A549 (cell line): ENCODE results near the gene KLHDC8A. TPM values are rescaled to one million over a fixed set of nuclear protein-coding genes. Genes with fewer than 3 reads are reported as not detected.

ENCODE experiments used
- ATAC-seq, 2 experiments: fragments of 200-7000 bp in 1 of 2; fragments of >200 bp in 1 of 2; cut with Nextera tagmentation in 1 of 2; cut with Tn5 transposase in 1 of 2; 3 replicates each; pipeline versions ENCODE4 v1.8.0 to v1.9.1; 2018 to 2020; ENCODE audit warnings: mild to moderate bottlenecking in 1 of 2, moderate library complexity in 1 of 2
- CTCF ChIA-PET: fragments of 300-600 bp; sonication (Branson Sonifier 250); formaldehyde crosslinking; extraction: SDS; loops from one replicate; lab custom pipeline; 2021; ENCODE audit warnings: antibody characterized with exemption, inconsistent platforms; lab: Yijun Ruan, JAX
- POLR2A ChIA-PET: fragments of 350-600 bp; formaldehyde crosslinking; extraction: SDS; loops from one replicate; lab custom pipeline; 2021; ENCODE audit warnings: antibody characterized with exemption, inconsistent platforms; lab: Yijun Ruan, JAX
- DNase-seq, 2 experiments: peaks; one replicate each; pipeline versions ENCODE4 v3.0.0 to v3.0.0-alpha.2; 2011 to 2016; ENCODE audit warnings: low read depth in 1 of 2, low spot score in 1 of 2
- FAIRE-seq: peaks from 2 replicates; lab custom pipeline; 2011; peaks lifted over from hg19 to GRCh38; lab: Jason Lieb, UNC
- H3K27ac ChIP-seq, 2 experiments: fragments of >200 bp; sonication (Bioruptor Twin); formaldehyde crosslinking; 3 replicates each; pipeline ENCODE4 v1.5.1; 2016 to 2017
- H3K4me1 ChIP-seq: fragments of >200 bp; sonication (Bioruptor Twin); formaldehyde crosslinking; 3 replicates; pipeline ENCODE4 v1.6.1; 2016
- H3K4me2 ChIP-seq: fragments of >200 bp; sonication (Bioruptor Twin); formaldehyde crosslinking; 3 replicates; pipeline ENCODE4 v1.6.1; 2016
- H3K4me3 ChIP-seq: fragments of >200 bp; sonication (Bioruptor Twin); formaldehyde crosslinking; 3 replicates; pipeline ENCODE4 v1.5.1; 2016
- H3K9me3 ChIP-seq: fragments of >200 bp; sonication (Bioruptor Twin); formaldehyde crosslinking; 3 replicates; pipeline ENCODE4 v1.6.1; 2016
- ATOH8 ChIP-seq: fragments of 250-450 bp; sonication (Bioruptor Pico); IDR thresholded peaks from 2 replicates; pipeline ENCODE4 v1.5.0; 2020; ENCODE audit warnings: low read depth, mild to moderate bottlenecking, moderate library complexity
- BCL3 ChIP-seq: fragments of >200 bp; sonication (Bioruptor Twin); formaldehyde crosslinking; IDR thresholded peaks from 3 replicates; pipeline ENCODE4 v1.6.1; 2016
- CBX8 ChIP-seq: fragments of 200-600 bp; sonication (generic); IDR thresholded peaks from 2 replicates; pipeline ENCODE4 v1.6.1; 2016
- CEBPB ChIP-seq, 2 experiments: fragments of >200 bp in 1 of 2; sonication (Bioruptor Twin) in 1 of 2; formaldehyde crosslinking in 1 of 2; IDR thresholded peaks; 2 replicates each; pipeline ENCODE4 v1.6.1; 2012 to 2016
- E2F6 ChIP-seq: IDR thresholded peaks from 2 replicates; pipeline ENCODE4 v1.6.1; 2012; ENCODE audit warnings: low read depth, borderline replicate concordance
- ELK1 ChIP-seq: fragments of 150-350 bp; IDR thresholded peaks from 2 replicates; pipeline ENCODE4 v1.6.1; 2014; ENCODE audit warnings: low read depth, mild to moderate bottlenecking, low read length
- FOSB ChIP-seq: fragments of 250-450 bp; sonication (Bioruptor Pico); IDR thresholded peaks from 2 replicates; pipeline ENCODE4 v1.5.0; 2020; ENCODE audit warnings: mild to moderate bottlenecking, moderate library complexity
- FOXS1 ChIP-seq: fragments of 250-450 bp; sonication (Bioruptor Pico); IDR thresholded peaks from 2 replicates; pipeline ENCODE4 v1.5.0; 2020; ENCODE audit warnings: mild to moderate bottlenecking, moderate library complexity
- GATA3 ChIP-seq: IDR thresholded peaks from 2 replicates; pipeline ENCODE4 v1.6.1; 2012; ENCODE audit warnings: borderline replicate concordance
- HES2 ChIP-seq: fragments of >200 bp; sonication (Bioruptor Twin); formaldehyde crosslinking; IDR thresholded peaks from 2 replicates; pipeline ENCODE4 v1.6.1; 2016
- HEYL ChIP-seq: fragments of 250-450 bp; sonication (Bioruptor Pico); IDR thresholded peaks from 2 replicates; pipeline ENCODE4 v1.8.0; 2021; ENCODE audit warnings: mild to moderate bottlenecking, moderate library complexity
- HOXA7 ChIP-seq: fragments of 250-450 bp; sonication (Bioruptor Pico); IDR thresholded peaks from 2 replicates; pipeline ENCODE4 v1.5.0; 2020; ENCODE audit warnings: mild to moderate bottlenecking, moderate library complexity
- HOXB13 ChIP-seq: fragments of 250-450 bp; sonication (Bioruptor Pico); IDR thresholded peaks from 2 replicates; pipeline ENCODE4 v1.5.0; 2020; ENCODE audit warnings: low read depth, mild to moderate bottlenecking, moderate library complexity
- KDM1A ChIP-seq: fragments of 200-600 bp; sonication (generic); IDR thresholded peaks from 2 replicates; pipeline ENCODE4 v1.6.1; 2016; ENCODE audit warnings: low read depth, mild to moderate bottlenecking
- MAFK ChIP-seq: fragments of 450-650 bp; IDR thresholded peaks from 2 replicates; pipeline ENCODE4 v1.6.1; 2014; ENCODE audit not compliant: partially characterized antibody
- MAZ ChIP-seq: fragments of 150-350 bp; IDR thresholded peaks from 2 replicates; pipeline ENCODE4 v1.6.1; 2014; ENCODE audit warnings: antibody characterized with exemption, low read depth, low read length, borderline replicate concordance
- MYC ChIP-seq: IDR thresholded peaks from 2 replicates; pipeline ENCODE4 v1.6.1; 2012; ENCODE audit warnings: mild to moderate bottlenecking, inconsistent platforms, low read length, improper control_type of control experiment, borderline replicate concordance
- NFE2L2 ChIP-seq: fragments of 150-350 bp; conservative IDR thresholded peaks from 2 replicates; pipeline ENCODE4 v1.6.1; 2014; ENCODE audit warnings: low read length
- NR3C1 ChIP-seq: fragments of >200 bp; sonication (Bioruptor Twin); formaldehyde crosslinking; IDR thresholded peaks from 3 replicates; pipeline ENCODE4 v1.6.1; 2017
- PBX3 ChIP-seq: IDR thresholded peaks from 2 replicates; pipeline ENCODE4 v1.6.1; 2012
- RAD21 ChIP-seq, 2 experiments: fragments of >200 bp in 1 of 2; sonication (Bioruptor Twin) in 1 of 2; formaldehyde crosslinking in 1 of 2; IDR thresholded peaks in 1 of 2; conservative IDR thresholded peaks in 1 of 2; 2 replicates in 1 of 2; 3 replicates in 1 of 2; pipeline ENCODE4 v1.6.1; 2012 to 2018; ENCODE audit warnings: inconsistent platforms in 1 of 2
- REST ChIP-seq: fragments of 200-600 bp; sonication (generic); IDR thresholded peaks from 2 replicates; pipeline ENCODE4 v1.6.1; 2016; ENCODE audit warnings: antibody characterized with exemption, mild to moderate bottlenecking, moderate library complexity
- RFX5 ChIP-seq: fragments of 450-650 bp; IDR thresholded peaks from 2 replicates; pipeline ENCODE4 v1.7.1; 2014; ENCODE audit warnings: antibody characterized with exemption, mild to moderate bottlenecking, moderate library complexity
- RNF2 ChIP-seq: fragments of 200-600 bp; sonication (generic); IDR thresholded peaks from 2 replicates; pipeline ENCODE4 v1.6.1; 2016; ENCODE audit warnings: low read depth, mild to moderate bottlenecking, antibody characterized with exemption, moderate library complexity, borderline replicate concordance
- SMC3 ChIP-seq: fragments of >200 bp; sonication (Bioruptor Twin); formaldehyde crosslinking; IDR thresholded peaks from 3 replicates; pipeline ENCODE4 v1.6.1; 2018; ENCODE audit warnings: inconsistent platforms
- ZC3H11A ChIP-seq: fragments of 450-650 bp; IDR thresholded peaks from 2 replicates; pipeline ENCODE4 v1.6.1; 2014; ENCODE audit warnings: antibody characterized with exemption, mild to moderate bottlenecking
- ZFP36 ChIP-seq: fragments of 450-650 bp; IDR thresholded peaks from 2 replicates; pipeline ENCODE4 v1.6.1; 2014; ENCODE audit warnings: borderline replicate concordance; ENCODE audit not compliant: partially characterized antibody
- WGBS: methylation state at CpG from one replicate; pipeline ENCODE4 v1.1.6; 2017; ENCODE audit errors: missing lambda C conversion rate; 5-methylcytosine and 5-hydroxymethylcytosine counted together
- polyA plus RNA-seq, 4 experiments: library from polyadenylated mRNA; depleted of rRNA in 3 of 4; stranded (reverse); fragments of >200 nt; fragmentation: RNase III in 1 of 4; extraction: RNeasy Plus Mini Kit Qiagen cat#74134 plus additional on column Dnase treatment in 1 of 4; gene quantifications; 2 replicates in 3 of 4; 3 replicates in 1 of 4; pipeline ENCODE4 v1.2.3, GENCODE V29; 2011 to 2017

The KLHDC8A gene
- polyA plus RNA-seq, 2 of the 4 experiments (the other 2 are of a cell fraction), result 0.34 to 0.40 TPM

- TF ChIP-seq MAZ, result no peak
Observed at GRCh38 chr1:205301842-205302588, 54.7 kb downstream of the KLHDC8A start (continued).

- DNase-seq (peak in 1 of 2 experiments; percentile 96), ATAC-seq (peak; percentile 53 to 54), FAIRE-seq (no peak)
- Histone ChIP-seq H3K4me2 (peak overlapping the region; percentile 68), H3K27ac (peak overlapping the region; percentile 98 to 99), H3K4me3 (peak overlapping the region; percentile 8; the same call in 1 of the 3 replicates), H3K9me3 (no peaks in the 10 kb centered on the region), H3K4me1 (peaks cover 94% of the 10 kb centered on the region)
- WGBS, result under 1% methylated on average over 10 of the region's 14 CpGs
- POLR2A ChIA-PET, result interaction anchor here (0.5 to 5.4 kb wide), 11 partner anchors 9 to 29 kb away, joined by 3 to 49 read pairs (median 11); partner anchors contain the start of gene NUAK2
- CTCF ChIA-PET, result interaction anchor here (1.3 to 89.2 kb wide), 3 partner anchors 12 to 184 kb away, joined by 3 to 3627 read pairs (median 3627); partner anchors contain the start of genes KLHDC8A and NUAK2
- TF ChIP-seq NFE2L2 (no peak), REST (no peak; the same call in 1 of the 2 replicates), KDM1A (no peak), GATA3 (peak; percentile 99), MYC (no peak), CBX8 (no peak), FOXS1 (no peak), HES2 (peak; percentile 51; the same call in 1 of the 2 replicates), MAZ (peak; percentile 70; the same call in 1 of the 2 replicates), RAD21 (conservative IDR thresholded peaks at IDR 0.05 in 1 of 2, IDR thresholded peaks at IDR 0.05 in 1 of 2) (peak; percentile 32 to 62), MAFK (peak; percentile 81), ZC3H11A (no peak), RFX5 (no peak), BCL3 (peak; percentile 92), E2F6 (no peak), CEBPB (IDR thresholded peaks at IDR 0.05) (peak; percentile 85 to 97), FOSB (CRISPR knock-in tag) (peak; percentile 59; the same call in 1 of the 2 replicates), SMC3 (peak; percentile 64; the same call in 2 of the 3 replicates), HEYL (CRISPR knock-in tag) (no peak; the same call in 1 of the 2 replicates), PBX3 (peak; percentile 87), ZFP36 (no peak), RNF2 (no peak), NR3C1 (no peak), HOXA7 (no peak; the same call in none of the 2 replicates), ATOH8 (CRISPR knock-in tag) (no peak; the same call in 1 of the 2 replicates), HOXB13 (CRISPR knock-in tag) (peak; percentile 58; the same call in 1 of the 2 replicates), ELK1 (no peak)
Observed at GRCh38 chr1:205301205-205301821, 55.4 kb downstream of the KLHDC8A start.
